Left lung (tissue), 10 donors: ENCODE results near the gene FNDC3B. TPM values are rescaled to one million over a fixed set of nuclear protein-coding genes. Genes with fewer than 3 reads are reported as not detected.

Source experiments
- ATAC-seq: fragments of 200-7000 bp; cut with Tn5 transposase; one replicate; pipeline ENCODE4 v1.9.1; 2020; ENCODE audit warnings: moderate library complexity
- DNase-seq, 4 donors: peaks; one replicate each; pipeline ENCODE4 v3.0.0-alpha.2; 2013 to 2020
- H3K27ac ChIP-seq, 2 donors: fragments of 200-600 bp; sonication (generic) in 1 of 2; one replicate each; pipeline versions ENCODE4 v1.5.0 to v1.8.0; 2020 to 2021
- H3K27me3 ChIP-seq, 2 donors: fragments of 200-600 bp; sonication (generic) in 1 of 2; one replicate each; pipeline versions ENCODE4 v1.5.0 to v1.8.0; 2020 to 2021
- H3K36me3 ChIP-seq, 2 donors: fragments of 200-600 bp; sonication (generic) in 1 of 2; one replicate each; pipeline versions ENCODE4 v1.5.0 to v1.8.0; 2020 to 2021
- H3K4me1 ChIP-seq, 2 donors: fragments of 200-600 bp; one replicate each; pipeline ENCODE4 v1.8.0; 2021
- H3K4me3 ChIP-seq, 2 donors: fragments of 200-600 bp; sonication (generic) in 1 of 2; one replicate each; pipeline versions ENCODE4 v1.5.0 to v1.8.0; 2020 to 2021; ENCODE audit warnings: mild to moderate bottlenecking in 1 of 2
- H3K9me3 ChIP-seq, 2 donors: fragments of 200-600 bp; sonication (generic) in 1 of 2; one replicate each; pipeline versions ENCODE4 v1.5.0 to v1.8.0; 2020 to 2021
- CTCF ChIP-seq, 2 donors: fragments of 200-600 bp; sonication (generic) in 1 of 2; IDR thresholded peaks; one replicate each; pipeline versions ENCODE4 v1.5.0 to v1.8.0; 2021; ENCODE audit warnings: antibody characterized with exemption in 2 of 2
- intact Hi-C, 2 donors: fragments of 100-400 bp; cut with DNase I; formaldehyde crosslinking; loops; one replicate each; pipeline versions ENCODE4 v1.11.2 to v1.14.2; 2022
- polyA plus RNA-seq, 6 donors: library from polyadenylated mRNA; unstranded; fragments of 120-200 nt; gene quantifications; one replicate each; pipeline ENCODE4 v1.2.1, GENCODE V29; 2013; ENCODE audit not compliant: insufficient read length in 6 of 6
- total RNA-seq, 2 donors: library from RNA; stranded (reverse); fragmentation: NEBNext Ultra II Directional; extraction: Animal tissue kit (Norgen Biotek cat#: 25700); gene quantifications; one replicate each; pipeline ENCODE4 v1.2.1, GENCODE V29; 2021
- donor health status: DM: no; HTN: yes; CAD: no.
- donor health status: DM: no; HTN: no; CAD: no.

The FNDC3B gene
- total and polyA plus RNA-seq, 8 donors = 35.2 to 185 (median 42.3) TPM

GRCh38 chr3:172158741-172159140 is 119.4 kb downstream of the FNDC3B start:
- peaks cover 27 to 72% of the 10 kb centered on the region in 2 donors for H3K4me1 ChIP-seq
- no peaks in the 10 kb centered on the region for H3K36me3 ChIP-seq
- no peak overlapping the region for H3K27ac ChIP-seq
- H3K9me3 ChIP-seq = no peaks in the 10 kb centered on the region
- intact Hi-C loops = no loop called here
- DNase-seq = no peak
- no peak for ATAC-seq
- H3K27me3 ChIP-seq = no peaks in the 10 kb centered on the region
- no peak overlapping the region for H3K4me3 ChIP-seq
- TF ChIP-seq CTCF (IDR thresholded peaks at IDR 0.05) = no peak

- no peak for TF ChIP-seq CTCF (IDR thresholded peaks at IDR 0.05)
- peaks cover 25 to 66% of the 10 kb centered on the region in 2 donors for H3K4me1 ChIP-seq
- H3K27me3 ChIP-seq = no peaks in the 10 kb centered on the region
- no peak for ATAC-seq
- H3K9me3 ChIP-seq = no peaks in the 10 kb centered on the region
- H3K4me3 ChIP-seq = no peak overlapping the region
- intact Hi-C loops = no loop called here
- peak overlapping the region; percentile 50 to 69 for H3K27ac ChIP-seq
- no peaks in the 10 kb centered on the region for H3K36me3 ChIP-seq
- DNase-seq = no peak
Observed at GRCh38 chr3:172159376-172159775, 120.0 kb downstream of the FNDC3B start.

GRCh38 chr3:172159962-172160538 is 120.7 kb downstream of the FNDC3B start:
- no peaks in the 10 kb centered on the region for H3K36me3 ChIP-seq
- peaks cover 24 to 59% of the 10 kb centered on the region in 2 donors for H3K4me1 ChIP-seq
- ATAC-seq = peak; percentile 79
- H3K9me3 ChIP-seq = no peaks in the 10 kb centered on the region
- DNase-seq = peak in 1 of 4 donors; percentile 75
- no peaks in the 10 kb centered on the region for H3K27me3 ChIP-seq
- intact Hi-C loops = no loop called here
- peak overlapping the region; percentile 50 to 69 for H3K27ac ChIP-seq
- no peak overlapping the region for H3K4me3 ChIP-seq
- no peak for TF ChIP-seq CTCF (IDR thresholded peaks at IDR 0.05)

GRCh38 chr3:172161133-172161789 is 121.9 kb downstream of the FNDC3B start:
- H3K4me1 ChIP-seq = peaks cover 20 to 49% of the 10 kb centered on the region in 2 donors
- DNase-seq (no peak), ATAC-seq (no peak)
- TF ChIP-seq CTCF (IDR thresholded peaks at IDR 0.05) = no peak
- H3K27me3 ChIP-seq = no peaks in the 10 kb centered on the region
- H3K4me3 ChIP-seq = no peak overlapping the region
- H3K27ac ChIP-seq = peak overlapping the region in 1 of 2 donors; percentile 13
- H3K36me3 ChIP-seq = no peaks in the 10 kb centered on the region
- H3K9me3 ChIP-seq = no peaks in the 10 kb centered on the region
- intact Hi-C loops = no loop called here

- no peaks in the 10 kb centered on the region for H3K36me3 ChIP-seq
- TF ChIP-seq CTCF (IDR thresholded peaks at IDR 0.05) = no peak
- peaks cover 15 to 49% of the 10 kb centered on the region in 2 donors for H3K4me1 ChIP-seq
- no peak overlapping the region for H3K27ac ChIP-seq
- DNase-seq (no peak), ATAC-seq (no peak)
- H3K27me3 ChIP-seq = no peaks in the 10 kb centered on the region
- no peaks in the 10 kb centered on the region for H3K9me3 ChIP-seq
- H3K4me3 ChIP-seq = no peak overlapping the region
- intact Hi-C loops = no loop called here
Observed at GRCh38 chr3:172161959-172162358, 122.6 kb downstream of the FNDC3B start.
